Hematopoietic multipotent progenitor cell treated with erythropoietin and hydrocortisone succinate and interleukin-3 and kit ligand, for 4 days (in vitro differentiated cells): ENCODE results near the gene PLSCR4.
A peak's percentile ranks its signal among the peaks of the same experiment; 100 is the strongest.
"Not testable (repeated sequence)": the region's sequence is repeated elsewhere in the genome, so short reads cannot be mapped to it uniquely, and the experiment has no call there.

Source experiments
- DNase-seq: peaks from one replicate; pipeline ENCODE4 v3.0.0-alpha.2; 2015

Gene PLSCR4, protein sequence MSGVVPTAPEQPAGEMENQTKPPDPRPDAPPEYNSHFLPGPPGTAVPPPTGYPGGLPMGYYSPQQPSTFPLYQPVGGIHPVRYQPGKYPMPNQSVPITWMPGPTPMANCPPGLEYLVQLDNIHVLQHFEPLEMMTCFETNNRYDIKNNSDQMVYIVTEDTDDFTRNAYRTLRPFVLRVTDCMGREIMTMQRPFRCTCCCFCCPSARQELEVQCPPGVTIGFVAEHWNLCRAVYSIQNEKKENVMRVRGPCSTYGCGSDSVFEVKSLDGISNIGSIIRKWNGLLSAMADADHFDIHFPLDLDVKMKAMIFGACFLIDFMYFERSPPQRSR

GRCh38 chr3:146250449-146251382 lies at the start of gene PLSCR4:
Gene PLSCR4 (minus strand): TSS chr3:146251105. CDS start chr3:146222071, 29,034 bp downstream.
- peak; percentile 93 for DNase-seq

- DNase-seq = not testable (repeated sequence)
Measured at GRCh38 chr3:146293401-146293800, 42.5 kb upstream of the PLSCR4 start.

DNA sequence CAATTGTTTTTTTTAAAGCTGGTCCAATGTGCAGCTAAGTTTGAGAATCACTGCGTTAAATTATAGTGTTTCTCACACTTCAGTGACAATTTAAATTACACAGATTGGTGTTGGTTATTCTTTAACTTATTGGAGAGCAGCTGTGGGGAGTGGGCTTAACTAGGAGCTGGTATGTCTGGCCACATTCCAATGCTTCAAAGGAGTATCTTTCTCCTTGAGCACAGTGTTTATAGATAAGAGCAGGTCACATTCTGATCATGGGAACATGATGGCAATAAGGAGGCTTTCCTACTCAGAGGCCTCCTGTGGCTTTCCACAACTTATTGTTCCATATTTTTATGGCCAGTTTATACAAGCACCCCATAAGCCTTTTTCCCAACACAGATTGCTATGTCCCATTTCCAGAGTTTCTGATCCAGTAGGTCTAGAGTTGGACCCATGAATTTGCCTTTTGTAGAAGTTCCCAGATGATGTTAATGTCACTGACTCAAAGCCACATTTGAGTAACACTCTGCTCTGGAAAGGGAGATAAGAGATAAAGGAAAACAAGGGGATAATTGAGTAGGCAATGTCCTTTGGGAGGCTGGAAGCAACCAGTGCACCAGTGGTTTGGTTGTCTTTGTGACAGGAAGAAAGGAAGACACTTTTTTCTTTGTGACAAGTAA lies 33.0 kb upstream of the PLSCR4 start:
- no peak for DNase-seq

DNA sequence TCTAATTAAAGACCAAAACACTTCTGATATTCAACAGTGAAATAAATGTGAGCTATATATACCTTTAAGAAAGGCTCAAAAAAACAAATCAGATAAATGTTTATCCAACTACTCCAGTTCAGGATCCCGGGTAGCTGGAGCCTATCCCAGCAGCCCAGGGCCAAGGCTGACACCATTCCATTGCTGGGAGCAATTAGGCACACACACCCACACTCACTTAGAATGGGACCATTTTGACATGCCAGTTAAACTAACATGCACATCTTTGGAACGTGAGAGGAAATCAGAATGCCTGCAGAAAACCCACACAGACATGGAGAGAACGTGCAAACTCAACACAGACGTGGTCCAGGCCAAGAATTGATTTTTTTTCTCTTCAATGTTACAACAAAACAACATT lies 30.0 kb upstream of the PLSCR4 start:
- DNase-seq = no peak

DNA sequence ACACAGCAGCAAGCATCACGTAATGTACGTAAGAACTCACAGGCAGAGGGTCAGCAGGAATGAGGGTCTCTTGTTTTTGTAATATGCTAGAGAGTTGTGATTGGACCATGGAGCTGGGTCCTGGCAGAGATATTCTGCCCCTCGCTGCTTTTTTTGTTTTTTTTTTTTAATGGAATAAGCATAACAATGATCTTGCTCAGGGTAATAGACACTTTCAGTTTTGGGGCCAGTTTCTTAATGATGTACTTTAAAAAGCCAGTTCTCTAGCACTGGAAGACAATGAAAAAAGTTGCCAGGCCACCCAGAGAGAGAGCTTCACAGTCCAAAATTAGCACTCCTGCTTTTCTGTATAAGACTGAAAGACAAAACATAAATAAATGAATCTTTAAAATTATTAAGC lies 29.0 kb upstream of the PLSCR4 start:
- DNase-seq = no peak

- no peak for DNase-seq
Measured at GRCh38 chr3:146279013-146279412, 28.1 kb upstream of the PLSCR4 start.

- DNase-seq = no peak
Measured at GRCh38 chr3:146277953-146278631, 27.2 kb upstream of the PLSCR4 start.

DNA sequence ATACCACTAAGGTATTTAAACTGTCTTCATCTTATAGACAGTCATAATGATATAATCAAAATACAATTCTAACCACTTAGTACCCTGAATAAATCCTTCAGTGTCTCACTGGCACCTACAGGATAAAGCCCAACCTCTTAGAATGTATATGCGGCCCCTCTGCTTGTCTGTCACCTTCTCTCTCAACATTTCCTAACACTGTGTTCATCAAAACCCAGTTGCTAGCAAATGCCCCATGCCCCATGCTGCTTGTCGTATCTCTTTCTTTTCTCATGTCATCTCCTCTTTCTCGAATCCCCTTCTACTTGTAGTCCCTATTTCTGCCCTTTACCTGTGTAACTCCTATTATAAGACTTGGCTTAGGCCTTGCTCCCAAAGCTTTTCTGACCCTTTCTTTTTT lies 24.6 kb upstream of the PLSCR4 start:
- DNase-seq = no peak

DNA sequence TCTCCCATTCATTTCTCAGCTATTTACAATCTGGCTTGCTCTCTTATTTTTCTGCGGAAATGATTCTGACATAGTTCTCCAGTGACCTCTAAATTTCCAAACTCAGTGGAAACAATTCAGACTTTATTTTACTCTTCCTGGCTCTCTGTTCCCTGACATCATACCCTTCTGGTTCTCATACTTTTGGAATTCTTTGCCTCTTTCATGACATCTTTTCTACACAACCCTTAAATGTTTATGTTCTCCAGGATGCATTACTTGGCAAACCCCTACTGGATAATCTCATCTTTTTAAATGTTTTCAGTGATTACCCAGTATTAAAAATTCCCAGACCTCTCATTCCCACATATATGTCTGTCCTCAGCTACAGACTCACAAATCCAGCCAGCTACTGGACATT lies 23.9 kb upstream of the PLSCR4 start:
- no peak for DNase-seq

GRCh38 chr3:146273721-146274407 lies 23.0 kb upstream of the PLSCR4 start:
- DNase-seq = no peak

DNA sequence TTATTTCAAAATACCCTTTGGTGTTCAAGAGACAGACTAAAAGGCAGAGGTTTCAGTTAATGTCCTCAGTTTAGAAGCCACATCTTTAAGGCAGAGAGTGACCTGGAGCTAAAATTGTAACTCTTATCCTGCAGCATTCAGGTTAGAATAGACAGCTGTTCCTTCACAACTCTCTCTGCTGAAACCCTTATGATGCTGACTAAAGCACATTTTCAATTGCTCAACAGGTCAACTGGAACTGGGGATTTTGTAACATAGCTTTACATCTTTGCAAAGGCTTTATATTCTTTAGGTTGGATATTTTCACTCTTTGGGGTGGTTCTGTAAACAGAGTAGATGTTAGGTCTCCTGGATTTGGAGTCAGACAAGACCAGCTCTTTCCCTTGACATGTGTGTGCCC lies 20.3 kb upstream of the PLSCR4 start:
- no peak for DNase-seq

GRCh38 chr3:146269271-146269670 lies 18.4 kb upstream of the PLSCR4 start:
- DNase-seq = no peak

DNA sequence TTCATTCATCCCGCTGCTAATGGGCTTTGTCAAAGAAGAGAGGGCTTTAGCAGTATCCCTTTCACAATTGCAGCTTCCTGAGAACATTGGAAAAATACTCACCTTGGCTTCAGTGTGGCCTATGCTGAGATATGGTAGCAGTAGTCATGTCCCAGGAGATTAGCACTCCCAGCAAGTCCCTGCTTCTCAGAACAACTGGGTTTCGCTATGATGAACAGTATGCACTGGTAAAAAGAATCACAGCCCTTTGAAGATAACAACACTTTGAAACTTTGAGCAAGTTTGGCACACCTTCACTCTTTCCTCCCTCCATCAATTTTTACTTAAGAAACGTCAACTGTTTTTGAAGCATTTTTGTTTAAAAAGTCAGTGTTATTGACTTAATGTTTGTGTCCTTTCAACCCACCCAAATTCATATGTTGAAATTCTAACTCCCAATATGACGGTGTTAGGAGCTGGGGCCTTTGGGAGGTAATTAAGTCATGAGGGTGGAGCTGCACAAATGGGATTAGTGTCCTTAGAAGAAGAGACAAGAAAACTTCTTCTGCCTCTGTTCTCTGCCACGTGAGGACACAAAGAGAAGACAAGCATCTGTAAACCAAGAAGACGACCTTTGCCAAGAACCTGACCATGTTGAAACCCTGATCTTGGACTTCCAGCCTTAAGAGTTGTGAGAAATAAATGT lies 17.8 kb upstream of the PLSCR4 start:
- DNase-seq = no peak

DNA sequence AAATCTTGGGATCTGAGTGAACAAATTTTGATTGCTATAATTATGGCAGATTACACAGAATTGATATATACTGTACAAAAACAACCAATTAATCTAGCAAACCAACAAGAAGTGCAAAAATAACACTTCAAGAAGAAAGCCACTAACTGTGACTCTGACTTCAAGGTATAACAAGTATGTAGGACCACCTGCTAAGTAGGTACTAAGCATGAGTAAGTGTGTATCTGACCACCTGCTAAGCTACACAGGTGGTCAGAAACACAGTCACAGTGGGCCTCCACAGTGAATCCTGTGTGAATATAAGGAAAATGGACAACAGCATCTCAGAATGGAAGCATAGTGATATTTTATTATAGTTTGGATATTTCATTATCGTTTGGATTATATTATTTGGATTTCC lies 14.8 kb upstream of the PLSCR4 start:
- DNase-seq = no peak

- no peak for DNase-seq
Measured at GRCh38 chr3:146262371-146263110, 11.6 kb upstream of the PLSCR4 start.

DNA sequence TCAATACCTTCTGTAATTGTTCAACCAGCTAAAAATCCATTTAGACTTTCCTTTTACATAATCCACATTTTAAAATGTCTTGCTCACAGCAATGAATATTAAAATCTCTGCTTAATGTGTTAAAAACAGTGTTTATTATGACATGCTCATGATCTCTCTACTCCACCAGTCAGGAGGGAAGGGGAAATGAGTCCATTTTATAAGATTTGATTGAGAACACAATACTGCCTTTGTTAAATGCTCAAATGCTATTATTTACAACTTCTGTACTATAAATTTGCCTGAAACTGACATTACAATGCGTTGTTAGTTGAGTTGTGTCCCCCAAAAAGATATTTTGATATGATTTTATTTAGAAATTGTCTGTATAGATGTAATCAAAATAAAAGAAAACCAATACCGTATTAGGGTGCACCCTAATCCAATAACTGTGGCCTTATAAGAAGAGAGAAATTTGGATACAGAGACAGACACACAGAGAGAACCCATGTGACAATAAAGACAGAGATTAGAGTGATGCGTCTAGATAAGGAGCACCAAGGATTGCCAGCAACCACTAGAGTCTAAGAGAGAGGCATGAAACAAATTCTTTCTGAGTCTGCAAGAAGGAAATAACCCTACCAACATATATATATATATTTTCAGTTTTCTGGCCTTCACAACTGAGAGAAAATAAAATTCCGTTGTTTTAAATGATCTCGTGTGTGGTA lies 9.1 kb upstream of the PLSCR4 start:
- no peak for DNase-seq

DNA sequence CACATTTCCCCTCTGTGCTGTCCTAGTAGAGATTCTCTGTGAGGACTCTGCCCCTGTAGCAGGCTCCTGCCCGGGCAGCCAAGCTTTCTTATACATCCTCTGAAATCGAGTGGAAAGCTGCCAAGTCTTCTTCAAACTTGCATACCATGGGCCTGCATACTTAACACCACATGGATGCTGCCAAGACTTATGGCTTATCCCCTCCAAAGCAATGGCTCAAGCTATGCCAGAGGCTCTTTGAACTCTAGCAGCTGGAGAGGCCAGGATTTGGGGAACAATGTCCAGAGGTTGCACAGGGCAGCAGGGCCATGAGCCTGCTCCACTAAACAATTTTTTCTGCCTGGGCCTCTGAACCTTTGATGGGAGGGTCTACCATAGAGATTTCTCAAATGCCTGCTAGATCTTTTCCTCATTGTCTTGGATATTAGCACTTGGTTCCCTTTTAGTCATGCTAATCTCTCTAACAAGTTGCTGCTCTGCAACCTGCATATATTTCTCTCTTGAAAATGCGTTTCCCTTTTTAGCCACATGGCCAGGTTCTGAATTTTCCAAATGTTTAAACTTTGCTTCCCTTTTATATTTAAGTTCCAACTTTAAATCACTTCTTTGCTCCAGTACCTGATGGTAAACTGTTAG lies 6.1 kb upstream of the PLSCR4 start:
- no peak for DNase-seq

- not testable (repeated sequence) for DNase-seq
Measured at GRCh38 chr3:146252445-146252844, 1.5 kb upstream of the PLSCR4 start.

DNA sequence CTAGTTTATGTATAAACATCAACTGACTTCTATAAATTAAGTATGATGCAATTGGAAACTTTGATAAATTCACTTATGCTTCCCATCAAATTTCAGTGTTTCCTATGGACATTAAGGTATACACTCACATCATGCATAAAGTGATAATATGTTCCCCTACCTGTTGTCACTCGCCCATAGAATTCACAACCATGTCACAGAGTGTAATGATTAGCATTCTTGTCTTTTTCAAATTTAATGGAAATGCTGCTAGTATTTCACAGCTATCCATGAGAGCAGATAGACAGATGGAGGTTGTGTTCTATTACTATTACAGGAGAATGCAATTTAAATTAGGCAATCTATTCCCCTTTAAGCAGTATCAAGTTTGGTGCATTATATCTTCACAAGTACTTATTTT lies 984 bp downstream of the PLSCR4 start:
- DNase-seq = no peak

DNA sequence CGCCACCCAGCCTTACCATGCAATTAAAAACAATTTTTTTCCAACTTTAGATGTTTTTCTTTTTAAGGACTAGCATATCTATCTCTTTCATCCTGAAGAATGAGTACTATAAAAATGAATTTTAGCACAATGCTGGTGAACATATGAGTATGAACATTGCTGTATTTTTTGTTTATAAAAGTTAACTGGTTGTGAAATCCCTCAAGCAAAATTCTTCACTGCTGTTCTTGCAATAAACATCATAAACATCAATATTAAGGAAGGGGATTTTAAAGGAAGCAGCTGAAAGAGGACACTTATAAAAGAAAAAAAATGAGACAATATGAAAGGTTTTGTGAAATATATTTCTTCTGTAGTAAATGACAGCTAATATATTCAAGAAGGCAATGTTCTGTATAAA lies 3.0 kb downstream of the PLSCR4 start:
- DNase-seq = no peak
